MM.1S (cell line): ENCODE data around the gene PCP2.

Experiments
- DNase-seq: peaks from one replicate; pipeline ENCODE4 v3.0.0-alpha.2; 2015
- H2AFZ ChIP-seq: fragments of 300-600 bp; sonication (generic); 2 replicates; pipeline ENCODE4 v1.6.0; 2016; ENCODE audit warnings: antibody characterized with exemption, low read length
- H3F3A ChIP-seq: fragments of 300-600 bp; sonication (generic); 2 replicates; pipeline ENCODE4 v1.6.1; 2016; ENCODE audit warnings: mild to moderate bottlenecking, antibody characterized with exemption, low read length, moderate library complexity, mixed read lengths; ENCODE audit not compliant: insufficient read depth
- H3K27ac ChIP-seq: fragments of 300-600 bp; sonication (generic); 2 replicates; pipeline ENCODE4 v1.5.1; 2016; ENCODE audit warnings: mild to moderate bottlenecking, low read length
- H3K27me3 ChIP-seq: fragments of 300-600 bp; sonication (generic); replicated peaks from 2 replicates; pipeline ENCODE4 v1.6.0; 2016; ENCODE audit warnings: low read length; ENCODE audit not compliant: insufficient read depth
- H3K36me3 ChIP-seq: fragments of 300-600 bp; sonication (generic); replicated peaks from 2 replicates; pipeline ENCODE4 v1.6.1; 2016; ENCODE audit warnings: mild to moderate bottlenecking, low read length, mixed read lengths; ENCODE audit not compliant: insufficient read depth
- H3K4me1 ChIP-seq: fragments of 300-600 bp; sonication (generic); 2 replicates; pipeline ENCODE4 v1.6.1; 2016; ENCODE audit warnings: low read length, mixed read lengths
- H3K4me2 ChIP-seq: fragments of 300-600 bp; sonication (generic); 2 replicates; pipeline ENCODE4 v1.6.0; 2016; ENCODE audit warnings: low read depth, low read length
- H3K4me3 ChIP-seq: fragments of 300-600 bp; sonication (generic); 2 replicates; pipeline ENCODE4 v1.5.1; 2016; ENCODE audit warnings: low read length, mixed read lengths
- H3K79me2 ChIP-seq: fragments of 300-600 bp; sonication (generic); 2 replicates; pipeline ENCODE4 v1.6.1; 2016; ENCODE audit warnings: mixed run types, low read length, mixed read lengths
- H3K9ac ChIP-seq: fragments of 300-600 bp; sonication (generic); 2 replicates; pipeline ENCODE4 v1.6.1; 2016; ENCODE audit warnings: low read length, mixed read lengths
- H3K9me2 ChIP-seq: fragments of 300-600 bp; sonication (generic); replicated peaks from 2 replicates; pipeline ENCODE4 v1.6.1; 2016; ENCODE audit warnings: mild to moderate bottlenecking, low read length, mixed read lengths; ENCODE audit not compliant: insufficient read depth
- H3K9me3 ChIP-seq: fragments of 300-600 bp; sonication (generic); replicated peaks from 2 replicates; pipeline ENCODE4 v1.6.1; 2016; ENCODE audit warnings: mild to moderate bottlenecking, low read length, mixed read lengths; ENCODE audit not compliant: insufficient read depth
- H4K20me1 ChIP-seq: fragments of 300-600 bp; sonication (generic); 2 replicates; pipeline ENCODE4 v1.6.1; 2016; ENCODE audit warnings: mild to moderate bottlenecking, low read length, moderate library complexity, mixed read lengths; ENCODE audit not compliant: insufficient read depth
- CTCF ChIP-seq: fragments of 300-600 bp; sonication (generic); IDR thresholded peaks from 2 replicates; pipeline ENCODE4 v1.5.1; 2016; ENCODE audit warnings: antibody characterized with exemption, low read length, mixed read lengths
- EZH2 ChIP-seq: fragments of 300-600 bp; sonication (generic); optimal IDR thresholded peaks from 2 replicates; pipeline ENCODE3; 2017; ENCODE audit warnings: low read depth, mild to moderate bottlenecking, antibody characterized with exemption, low read length, mixed read lengths
- EZH2phosphoT487 ChIP-seq: fragments of 300-600 bp; sonication (generic); IDR thresholded peaks from 2 replicates; pipeline ENCODE4 v1.6.1; 2018; ENCODE audit warnings: antibody characterized with exemption, low read length

Gene PCP2

GRCh38 chr19:7617172-7617571, 16.3 kb downstream of the PCP2 start:
- H3K36me3 ChIP-seq: 0 out of 2 replicates have a peak, but pooled peaks cover 4% of the 10 kb centered on the region
- H2AFZ ChIP-seq: no peak overlapping the region
- no peaks in the 10 kb centered on the region for H4K20me1 ChIP-seq
- TF ChIP-seq CTCF (no peak), EZH2phosphoT487 (no peak), EZH2 (no peak)
- H3K9ac ChIP-seq: no peak overlapping the region
- no peak for DNase-seq
- no peaks in the 10 kb centered on the region for H3K9me3 ChIP-seq
- no peaks in the 10 kb centered on the region for H3K79me2 ChIP-seq
- H3K4me3 ChIP-seq: no peak overlapping the region
- no peaks in the 10 kb centered on the region for H3K9me2 ChIP-seq
- no peak overlapping the region for H3K27ac ChIP-seq
- H3K4me1 ChIP-seq: no peaks in the 10 kb centered on the region
- no peak overlapping the region for H3K4me2 ChIP-seq
- no peaks in the 10 kb centered on the region for H3F3A ChIP-seq
- peaks cover 17% of the 10 kb centered on the region for H3K27me3 ChIP-seq

GRCh38 chr19:7614859-7615741, 18.4 kb downstream of the PCP2 start:
- Histone ChIP-seq H3K36me3 (no peaks in the 10 kb centered on the region), H3K4me2 (no peak overlapping the region), H3K9ac (no peak overlapping the region), H3K27ac (no peak overlapping the region), H3F3A (no peaks in the 10 kb centered on the region), H2AFZ (no peak overlapping the region), H3K4me1 (no peaks in the 10 kb centered on the region), H3K27me3 (peaks cover 38% of the 10 kb centered on the region), H3K9me2 (no peaks in the 10 kb centered on the region), H3K4me3 (no peak overlapping the region), H4K20me1 (no peaks in the 10 kb centered on the region), H3K79me2 (no peaks in the 10 kb centered on the region), H3K9me3 (no peaks in the 10 kb centered on the region)
- DNase-seq: no peak
- TF ChIP-seq CTCF (no peak), EZH2phosphoT487 (no peak), EZH2 (no peak)

GRCh38 chr19:7612282-7613274, 20.9 kb downstream of the PCP2 start:
- no peak for DNase-seq
- no peak for TF ChIP-seq CTCF
- no peak for TF ChIP-seq EZH2
- TF ChIP-seq EZH2phosphoT487: no peak
- Histone ChIP-seq H3K9ac (no peak overlapping the region), H3K27ac (no peak overlapping the region), H3K36me3 (no peaks in the 10 kb centered on the region), H3K4me1 (no peaks in the 10 kb centered on the region), H3K9me2 (no peaks in the 10 kb centered on the region), H3F3A (no peaks in the 10 kb centered on the region), H2AFZ (no peak overlapping the region), H3K4me2 (no peak overlapping the region), H3K79me2 (no peaks in the 10 kb centered on the region), H3K27me3 (peaks cover 61% of the 10 kb centered on the region), H3K9me3 (no peaks in the 10 kb centered on the region), H3K4me3 (no peak overlapping the region), H4K20me1 (no peaks in the 10 kb centered on the region)
